Erythroblast (primary cell): ENCODE results near the gene L1CAM.

Experiments used
- GATA1 ChIP-seq: IDR thresholded peaks from 2 replicates; pipeline ENCODE4 v1.6.1; 2011; ENCODE audit warnings: low read depth, mild to moderate bottlenecking, control low read depth, low read length, moderate library complexity
- POLR2A ChIP-seq: IDR thresholded peaks from 2 replicates; pipeline ENCODE4 v1.6.1; 2011; ENCODE audit warnings: mild to moderate bottlenecking, low read length

DNA sequence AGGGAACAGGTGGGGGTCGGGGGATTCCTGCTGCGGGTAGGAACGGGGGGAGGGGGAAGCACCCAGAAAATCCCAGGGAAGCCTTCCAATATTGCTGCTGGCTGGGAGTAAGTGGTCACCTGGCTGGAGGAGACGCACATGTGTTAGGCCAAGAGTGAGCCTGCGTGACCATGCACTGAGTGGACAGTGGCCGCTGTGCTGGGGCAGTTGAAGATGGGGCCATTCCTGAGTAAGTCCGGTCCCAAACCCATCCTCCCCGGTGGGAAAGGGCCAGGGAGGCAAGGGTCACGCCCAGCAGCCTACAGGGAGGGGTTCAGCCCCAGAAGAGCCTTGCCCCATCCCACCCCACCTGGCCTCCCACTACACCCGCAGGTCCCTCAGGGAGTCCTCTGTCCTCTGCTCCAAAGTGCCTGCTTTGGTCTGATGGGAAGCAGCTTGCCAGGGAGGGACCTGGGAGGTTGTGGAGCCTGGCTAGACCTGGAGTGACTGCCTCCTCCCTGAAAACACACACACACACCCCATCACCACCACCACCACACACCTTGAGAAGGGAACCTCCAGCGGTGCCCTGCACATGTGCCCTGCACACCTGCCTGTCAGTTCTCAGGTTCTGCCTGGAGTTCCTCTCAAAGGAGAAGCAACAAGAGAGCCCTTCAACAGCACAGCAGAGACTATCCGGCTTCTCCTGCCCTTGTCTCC, 6.1 kb downstream of the L1CAM start:
- TF ChIP-seq POLR2A (no peak), GATA1 (no peak)
